Ascending aorta (tissue), 2 donors: ENCODE measurements around the gene PPL. TPM values are rescaled to one million over a fixed set of nuclear protein-coding genes. Genes with fewer than 3 reads are reported as not detected.

Experiments
- DNase-seq, 2 donors: peaks; one replicate each; pipeline ENCODE4 v3.0.0-alpha.2; 2019; ENCODE audit warnings: low spot score in 2 of 2
- H3K27ac ChIP-seq, 2 donors: fragments of 200-600 bp; sonication (generic); one replicate each; pipeline ENCODE4 v1.5.1; 2016 to 2017; ENCODE audit warnings: mild to moderate bottlenecking in 1 of 2
- H3K27me3 ChIP-seq: fragments of 200-600 bp; sonication (generic); one replicate; pipeline ENCODE4 v1.5.1; 2017
- H3K36me3 ChIP-seq, 2 donors: fragments of 200-600 bp; sonication (generic); one replicate each; pipeline ENCODE4 v1.5.1; 2016
- H3K4me1 ChIP-seq, 2 donors: fragments of 200-600 bp; sonication (generic); one replicate each; pipeline ENCODE4 v1.5.1; 2016 to 2017; ENCODE audit warnings: mild to moderate bottlenecking in 1 of 2
- H3K4me3 ChIP-seq, 2 donors: fragments of 200-600 bp; sonication (generic); one replicate each; pipeline ENCODE4 v1.5.1; 2016 to 2017; ENCODE audit warnings: mild to moderate bottlenecking in 1 of 2
- H3K9me3 ChIP-seq, 2 donors: fragments of 200-600 bp; sonication (generic); one replicate each; pipeline ENCODE4 v1.5.1; 2016
- intact Hi-C: fragments of 100-400 bp; cut with DNase I; formaldehyde crosslinking; loops from one replicate; pipeline ENCODE4 v1.15.1; 2023
- total RNA-seq: library from RNA; depleted of rRNA; stranded (reverse); fragments of >200 nt; gene quantifications from one replicate; pipeline ENCODE4 v1.1.0, GENCODE V29; 2016
- TF ChIP-seq, protein P1 (sequence below), 3 experiments: fragments of 200-600 bp in 2 of 3; fragments of 450-650 bp in 1 of 3; sonication (generic) in 2 of 3; IDR thresholded peaks; one replicate each; pipeline ENCODE4 v1.5.1; 2016 to 2019; ENCODE audit warnings: antibody characterized with exemption in 3 of 3, mild to moderate bottlenecking in 1 of 3, moderate library complexity in 1 of 3

The PPL gene
- total RNA-seq, 1 donor from 2014 or later, result 25.7 TPM

- no peak for DNase-seq
- Histone ChIP-seq H3K9me3 (no peaks in the 10 kb centered on the region), H3K4me1 (no peaks in the 10 kb centered on the region), H3K36me3 (no peaks in the 10 kb centered on the region), H3K27me3 (no peaks in the 10 kb centered on the region), H3K27ac (no peak overlapping the region), H3K4me3 (no peak overlapping the region)
- intact Hi-C loops, result no loop called here
- TF ChIP-seq, protein P1, sequence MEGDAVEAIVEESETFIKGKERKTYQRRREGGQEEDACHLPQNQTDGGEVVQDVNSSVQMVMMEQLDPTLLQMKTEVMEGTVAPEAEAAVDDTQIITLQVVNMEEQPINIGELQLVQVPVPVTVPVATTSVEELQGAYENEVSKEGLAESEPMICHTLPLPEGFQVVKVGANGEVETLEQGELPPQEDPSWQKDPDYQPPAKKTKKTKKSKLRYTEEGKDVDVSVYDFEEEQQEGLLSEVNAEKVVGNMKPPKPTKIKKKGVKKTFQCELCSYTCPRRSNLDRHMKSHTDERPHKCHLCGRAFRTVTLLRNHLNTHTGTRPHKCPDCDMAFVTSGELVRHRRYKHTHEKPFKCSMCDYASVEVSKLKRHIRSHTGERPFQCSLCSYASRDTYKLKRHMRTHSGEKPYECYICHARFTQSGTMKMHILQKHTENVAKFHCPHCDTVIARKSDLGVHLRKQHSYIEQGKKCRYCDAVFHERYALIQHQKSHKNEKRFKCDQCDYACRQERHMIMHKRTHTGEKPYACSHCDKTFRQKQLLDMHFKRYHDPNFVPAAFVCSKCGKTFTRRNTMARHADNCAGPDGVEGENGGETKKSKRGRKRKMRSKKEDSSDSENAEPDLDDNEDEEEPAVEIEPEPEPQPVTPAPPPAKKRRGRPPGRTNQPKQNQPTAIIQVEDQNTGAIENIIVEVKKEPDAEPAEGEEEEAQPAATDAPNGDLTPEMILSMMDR (IDR thresholded peaks at IDR 0.05), result no peak
Observed at GRCh38 chr16:4914528-4915225, 22.3 kb downstream of the PPL start.

DNA sequence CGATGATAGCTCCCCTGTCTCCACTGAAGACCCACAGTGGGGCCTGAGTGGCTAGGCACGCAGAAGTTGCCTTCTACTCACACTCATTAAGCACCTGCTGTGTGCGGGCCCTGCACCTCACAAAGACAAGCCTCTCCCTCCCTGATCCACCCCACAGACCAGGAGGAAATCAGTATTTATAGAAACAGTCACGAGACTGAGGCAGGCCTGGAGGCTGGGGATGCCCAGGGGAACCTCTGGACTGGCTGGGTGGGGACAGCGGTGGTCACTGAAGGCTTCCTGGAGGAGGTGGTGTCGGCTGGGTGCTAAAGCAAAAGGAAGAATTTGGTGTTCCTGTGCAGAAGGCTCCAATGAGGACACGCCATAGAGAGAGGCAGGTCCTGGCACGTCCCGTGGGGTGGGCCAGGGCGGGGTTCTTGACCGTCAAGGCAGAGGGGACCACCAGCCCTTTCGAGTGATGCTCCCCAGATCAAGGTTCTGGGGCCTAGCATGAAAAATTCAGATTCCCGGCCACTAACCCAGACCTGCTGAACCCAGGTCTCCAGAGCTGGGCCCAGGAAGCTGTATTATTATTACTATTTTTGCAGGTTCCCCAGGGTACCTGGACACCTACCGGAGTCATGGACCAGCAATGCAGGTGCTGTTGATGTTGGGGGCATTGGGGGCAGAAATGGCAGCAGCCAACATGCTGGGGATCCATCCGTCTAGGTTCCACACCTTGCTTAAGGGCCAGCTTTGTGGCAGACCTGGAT is 23.0 kb downstream of the PPL start:
- no peak overlapping the region for H3K27ac ChIP-seq
- no peaks in the 10 kb centered on the region for H3K4me1 ChIP-seq
- H3K36me3 ChIP-seq, result no peaks in the 10 kb centered on the region
- no peaks in the 10 kb centered on the region for H3K9me3 ChIP-seq
- H3K4me3 ChIP-seq, result no peak overlapping the region
- intact Hi-C loops, result no loop called here
- no peak for DNase-seq
- TF ChIP-seq, protein P1 (IDR thresholded peaks at IDR 0.05), result no peak
- H3K27me3 ChIP-seq, result no peaks in the 10 kb centered on the region

GRCh38 chr16:4913130-4913773 is 23.7 kb downstream of the PPL start:
- Histone ChIP-seq H3K4me1 (no peaks in the 10 kb centered on the region), H3K27me3 (no peaks in the 10 kb centered on the region), H3K36me3 (no peaks in the 10 kb centered on the region), H3K9me3 (no peaks in the 10 kb centered on the region), H3K4me3 (no peak overlapping the region), H3K27ac (no peak overlapping the region)
- TF ChIP-seq, protein P1 (IDR thresholded peaks at IDR 0.05), result no peak
- intact Hi-C loops, result no loop called here
- no peak for DNase-seq

- Histone ChIP-seq H3K4me3 (no peak overlapping the region), H3K27ac (no peak overlapping the region), H3K27me3 (no peaks in the 10 kb centered on the region), H3K4me1 (no peaks in the 10 kb centered on the region), H3K36me3 (no peaks in the 10 kb centered on the region), H3K9me3 (no peaks in the 10 kb centered on the region)
- TF ChIP-seq, protein P1 (IDR thresholded peaks at IDR 0.05), result no peak
- DNase-seq, result no peak
- intact Hi-C loops, result no loop called here
Observed at GRCh38 chr16:4911970-4912386, 25.0 kb downstream of the PPL start.

- TF ChIP-seq, protein P1 (IDR thresholded peaks at IDR 0.05), result no peak
- intact Hi-C loops, result no loop called here
- no peak overlapping the region for H3K4me3 ChIP-seq
- H3K36me3 ChIP-seq, result no peaks in the 10 kb centered on the region
- H3K27me3 ChIP-seq, result no peaks in the 10 kb centered on the region
- DNase-seq, result no peak
- H3K27ac ChIP-seq, result no peak overlapping the region
- H3K9me3 ChIP-seq, result no peaks in the 10 kb centered on the region
- no peaks in the 10 kb centered on the region for H3K4me1 ChIP-seq
Observed at GRCh38 chr16:4910828-4911227, 26.1 kb downstream of the PPL start.
